Activated CD4-positive, alpha-beta T cell treated with anti-CD3 and anti-CD28 coated beads, Interleukin-2, Interleukin-6, amounts not matched to agents 100 ng/mL and 50 ng/mL, durations not matched to agents 16 hours and 8 hours (primary cell): Measurements from ENCODE around the gene C17orf100.
"Not testable (repeated sequence)": the region's sequence is repeated elsewhere in the genome, so short reads cannot be mapped to it uniquely, and the experiment has no call there.

Experiments
- DNase-seq: peaks from one replicate; pipeline ENCODE4 v3.0.0-alpha.2; 2020

C17orf100 gene

GRCh38 chr17:6670571-6670970 lies 19.0 kb downstream of the C17orf100 start:
- no peak for DNase-seq

- DNase-seq = no peak
Measured at GRCh38 chr17:6670999-6671398, 19.4 kb downstream of the C17orf100 start.

- no peak for DNase-seq
Measured at GRCh38 chr17:6671431-6671830, 19.9 kb downstream of the C17orf100 start.

DNA sequence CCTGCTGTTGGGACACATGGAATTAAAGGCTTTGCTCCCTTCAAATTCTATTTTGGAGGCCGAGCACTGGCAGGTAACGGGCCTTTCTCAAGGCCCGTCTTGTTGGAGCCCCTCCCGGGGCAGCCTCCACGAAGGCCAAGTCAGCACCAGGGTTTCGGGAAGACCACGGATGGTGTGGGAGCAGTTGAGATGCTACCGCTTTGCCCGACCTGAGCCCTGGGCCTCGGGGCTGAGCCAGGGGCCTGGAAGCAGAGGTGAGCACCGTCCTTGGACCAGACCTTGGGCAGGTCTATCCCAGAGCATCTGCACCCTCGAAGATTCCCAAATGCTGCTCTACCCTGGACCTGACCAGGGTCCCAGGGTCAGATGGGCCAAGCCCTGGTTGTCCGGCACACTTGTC lies 23.0 kb downstream of the C17orf100 start:
- no peak for DNase-seq

DNA sequence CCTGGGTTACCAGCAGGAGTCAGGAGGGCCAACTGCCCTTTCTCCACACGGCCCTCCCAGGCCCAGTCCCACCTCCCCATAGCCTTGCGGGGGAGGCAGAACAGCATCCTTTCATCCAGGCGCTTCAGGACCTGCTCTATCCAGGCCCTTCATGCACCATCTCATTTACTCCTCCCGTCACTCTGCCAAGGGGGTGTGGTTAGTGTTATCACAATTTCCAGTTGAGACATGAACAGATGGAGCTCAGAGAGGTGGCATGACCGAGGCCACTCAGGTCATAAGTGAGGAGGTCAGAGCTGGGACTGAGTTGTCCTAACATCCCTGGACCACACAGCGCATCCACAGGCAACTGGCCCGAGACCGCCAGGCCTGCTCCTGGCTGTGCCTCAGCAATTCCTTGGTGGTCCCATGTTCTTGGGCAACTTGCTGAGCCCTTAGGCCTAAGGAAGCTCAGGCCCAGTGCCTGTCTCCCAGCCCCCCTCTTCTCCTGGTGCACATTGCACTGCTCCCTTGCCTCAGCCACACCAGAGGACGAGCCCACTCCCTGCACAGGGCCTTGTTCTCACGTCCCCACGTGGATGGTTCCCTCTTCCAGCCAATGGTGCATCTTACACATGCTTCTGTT lies 23.8 kb downstream of the C17orf100 start:
- DNase-seq = no peak

DNA sequence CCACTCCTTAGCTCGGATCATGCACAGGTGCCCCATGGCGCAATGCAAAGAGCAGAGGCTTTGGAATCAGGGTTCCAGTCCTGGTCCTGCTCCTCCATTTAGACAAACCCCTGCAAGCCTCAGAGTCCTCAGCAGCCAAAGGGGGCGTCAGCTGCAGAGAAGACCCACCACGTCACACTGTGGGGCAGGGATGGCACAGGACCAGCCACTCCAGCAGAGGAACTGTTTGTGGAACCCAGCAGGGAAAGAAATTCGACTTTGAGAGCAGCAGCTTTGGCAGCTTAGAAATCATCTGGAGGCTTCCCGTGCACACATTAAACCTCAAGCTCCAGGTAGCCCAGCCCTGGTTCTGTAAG lies 25.2 kb downstream of the C17orf100 start:
- no peak for DNase-seq

GRCh38 chr17:6677158-6677831 lies 25.7 kb downstream of the C17orf100 start:
- peak; percentile 34 for DNase-seq

- DNase-seq = no peak
Measured at GRCh38 chr17:6677946-6678345, 26.4 kb downstream of the C17orf100 start.

DNA sequence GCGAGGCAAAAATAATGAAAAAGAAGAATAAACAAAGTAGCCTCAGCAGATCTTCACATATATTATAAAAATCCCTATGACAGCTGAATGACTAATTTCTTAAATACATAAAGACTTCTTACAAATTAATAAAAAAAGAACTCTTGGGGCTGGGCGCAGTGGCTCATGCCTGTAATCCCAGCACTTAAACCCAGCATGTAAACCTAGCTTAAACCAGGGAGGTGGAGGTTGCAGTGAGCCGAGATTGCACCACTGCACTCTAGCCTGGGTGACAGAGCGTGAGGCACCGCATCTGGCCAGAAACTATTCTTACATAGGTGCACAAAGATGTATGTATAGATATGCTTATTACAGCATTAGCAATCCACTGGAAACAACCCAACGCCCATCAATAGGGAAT lies 27.7 kb downstream of the C17orf100 start:
- no peak for DNase-seq

- DNase-seq = no peak
Measured at GRCh38 chr17:6681176-6681575, 29.6 kb downstream of the C17orf100 start.

- DNase-seq = no peak
Measured at GRCh38 chr17:6681671-6682070, 30.1 kb downstream of the C17orf100 start.

DNA sequence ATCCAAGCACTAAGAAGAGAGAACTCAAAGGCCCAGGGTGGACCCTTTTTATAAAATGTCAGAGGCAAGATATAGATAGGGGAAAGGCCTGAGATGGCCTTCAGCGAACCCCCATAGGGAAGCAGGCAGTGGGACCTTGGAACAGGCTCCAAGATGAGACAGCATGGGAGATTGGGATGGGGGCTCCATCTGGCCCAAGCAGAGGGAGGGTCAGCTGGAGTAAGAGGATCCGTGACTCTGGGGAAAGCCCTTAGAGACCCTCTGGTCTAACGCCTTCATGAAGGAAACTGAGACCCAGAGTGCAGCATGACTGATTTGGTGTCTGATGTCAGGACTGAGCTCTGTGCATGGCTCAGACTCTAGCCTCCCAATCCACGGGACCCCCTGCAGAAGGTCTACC lies 30.8 kb downstream of the C17orf100 start:
- DNase-seq = no peak

GRCh38 chr17:6683081-6683684 lies 31.6 kb downstream of the C17orf100 start:
- DNase-seq = no peak

- no peak for DNase-seq
Measured at GRCh38 chr17:6683730-6684459, 32.3 kb downstream of the C17orf100 start.

DNA sequence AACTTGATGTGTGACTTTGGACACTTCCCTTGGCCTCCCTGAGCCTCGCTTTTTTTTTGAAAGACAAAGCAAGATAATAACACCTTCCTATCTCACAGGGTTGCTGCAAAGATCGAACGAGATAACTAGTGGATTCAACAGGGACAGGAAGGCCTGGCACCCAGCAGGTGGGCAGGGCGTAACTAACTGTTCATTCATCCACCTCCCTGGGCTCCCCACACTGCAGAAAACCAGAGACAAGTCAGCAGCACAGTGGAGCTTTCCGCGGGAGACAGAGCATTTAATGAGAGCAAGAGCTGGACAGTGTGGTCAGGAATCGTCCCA lies 32.9 kb downstream of the C17orf100 start:
- no peak for DNase-seq

- DNase-seq = no peak
Measured at GRCh38 chr17:6684881-6685767, 33.6 kb downstream of the C17orf100 start.

DNA sequence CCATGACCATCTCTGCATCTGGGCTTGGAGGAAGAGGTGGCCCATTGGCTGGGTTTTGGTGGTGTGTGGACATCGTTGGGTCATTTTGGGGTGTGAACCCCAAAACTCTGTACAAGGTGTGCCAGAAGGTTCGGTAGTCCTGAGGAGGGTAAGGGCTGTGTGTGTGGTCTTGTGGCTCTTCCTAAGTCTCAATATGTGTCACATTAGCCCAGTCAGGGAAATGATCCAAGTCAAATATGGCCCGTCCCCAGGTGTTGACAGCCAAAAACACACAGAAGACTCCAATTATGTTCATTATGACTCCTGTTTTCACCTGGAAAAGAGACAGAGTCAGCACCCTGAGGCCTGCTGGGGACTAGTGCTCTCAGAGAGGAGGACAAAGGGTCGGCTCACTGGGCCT lies 34.5 kb downstream of the C17orf100 start:
- DNase-seq = no peak

DNA sequence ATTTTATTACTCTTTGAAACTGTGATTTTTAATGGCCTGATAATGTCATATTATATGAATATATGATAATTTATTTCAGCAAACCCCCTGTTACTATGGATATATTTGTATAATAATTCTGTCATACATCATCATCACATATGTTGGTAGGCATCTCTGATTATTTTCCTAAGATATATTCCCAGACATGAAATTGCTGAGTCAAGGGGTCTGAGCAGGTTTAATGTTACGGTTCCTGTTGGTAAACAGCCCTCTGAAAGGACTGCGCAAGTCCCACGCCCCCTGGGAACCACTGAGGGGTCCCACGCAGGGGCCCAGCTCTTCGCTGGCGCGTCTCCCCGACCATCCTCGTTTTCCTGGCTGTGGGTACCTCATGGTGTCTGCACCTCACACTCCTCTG lies 37.4 kb downstream of the C17orf100 start:
- DNase-seq = no peak

DNA sequence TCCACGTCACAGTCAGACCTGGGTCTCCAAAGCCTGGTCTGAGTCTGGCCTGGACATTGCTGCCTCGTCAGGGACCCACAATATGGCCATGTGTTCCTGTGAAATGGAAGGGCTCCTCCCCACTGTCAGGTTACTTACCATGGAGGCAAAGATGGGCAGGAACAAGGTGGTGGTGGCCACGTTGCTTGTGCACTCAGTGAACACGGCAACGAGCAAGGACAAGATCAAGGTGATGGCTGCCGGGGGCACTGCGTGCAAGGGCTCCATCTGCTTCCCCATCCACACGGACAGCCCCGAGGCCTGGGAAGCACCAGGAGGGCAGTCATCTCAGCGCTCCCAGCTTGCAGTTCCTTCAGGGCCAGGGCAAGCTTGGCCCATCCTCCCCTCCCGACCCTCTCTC lies 39.1 kb downstream of the C17orf100 start:
- no peak for DNase-seq

GRCh38 chr17:6691546-6691945 lies 40.0 kb downstream of the C17orf100 start:
- no peak for DNase-seq

DNA sequence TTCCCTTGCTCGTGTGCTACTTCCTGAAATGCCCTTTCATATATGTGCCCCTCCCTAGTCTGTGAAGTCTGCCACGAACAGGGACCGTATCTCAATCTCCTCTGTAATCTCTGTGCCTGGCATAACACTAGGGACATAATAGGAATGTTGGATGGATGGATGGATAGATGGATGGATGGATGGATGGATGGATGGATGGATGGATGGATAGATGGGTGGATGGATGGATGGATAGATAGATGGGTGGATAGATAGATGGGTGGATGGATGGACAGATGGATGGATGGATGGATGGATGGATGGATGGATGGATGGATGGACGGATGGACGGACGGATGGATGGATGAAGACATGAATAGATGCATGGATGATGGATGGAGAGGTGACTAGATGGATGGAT lies 40.4 kb downstream of the C17orf100 start:
- DNase-seq = not testable (repeated sequence)

GRCh38 chr17:6695051-6695450 lies 43.5 kb downstream of the C17orf100 start:
- no peak for DNase-seq

GRCh38 chr17:6695565-6695964 lies 44.0 kb downstream of the C17orf100 start:
- no peak for DNase-seq
